HTERT RPE-1 (cell line): Measurements from ENCODE around the gene CSGALNACT2.

Experiments
- in situ Hi-C: fragments of 300-500 bp; cut with MboI; formaldehyde crosslinking; loops from 4 replicates; pipeline ENCODE4 v1.14.3; 2020; ENCODE audit warnings: low sequenced_read_pairs

Gene CSGALNACT2

GRCh38 chr10:43225787-43226153 lies 87.5 kb downstream of the CSGALNACT2 start:
- in situ Hi-C loops = no loop called here

- in situ Hi-C loops = no loop called here
Measured at GRCh38 chr10:43226441-43226840, 88.2 kb downstream of the CSGALNACT2 start.

GRCh38 chr10:43226851-43227845 lies 88.9 kb downstream of the CSGALNACT2 start:
- in situ Hi-C loops = no loop called here

GRCh38 chr10:43227911-43228782 lies 89.9 kb downstream of the CSGALNACT2 start:
- in situ Hi-C loops = no loop called here

GRCh38 chr10:43228783-43229207 lies 90.5 kb downstream of the CSGALNACT2 start:
- in situ Hi-C loops = no loop called here

- in situ Hi-C loops = no loop called here
Measured at GRCh38 chr10:43229208-43230061, 91.2 kb downstream of the CSGALNACT2 start.

- in situ Hi-C loops = no loop called here
Measured at GRCh38 chr10:43230101-43230908, 92.1 kb downstream of the CSGALNACT2 start.

GRCh38 chr10:43230909-43231522 lies 92.8 kb downstream of the CSGALNACT2 start:
- in situ Hi-C loops = no loop called here

- in situ Hi-C loops = no loop called here
Measured at GRCh38 chr10:43231523-43232078, 93.4 kb downstream of the CSGALNACT2 start.

GRCh38 chr10:43233601-43234430 lies 95.6 kb downstream of the CSGALNACT2 start:
- in situ Hi-C loops = no loop called here

GRCh38 chr10:43234471-43235041 lies 96.3 kb downstream of the CSGALNACT2 start:
- in situ Hi-C loops = no loop called here
